MM.1S (cell line): Measurements from ENCODE around the gene GCK.

Experiments
- EZH2 ChIP-seq: fragments of 300-600 bp; sonication (generic); optimal IDR thresholded peaks from 2 replicates; pipeline ENCODE3; 2017; ENCODE audit warnings: low read depth, mild to moderate bottlenecking, antibody characterized with exemption, low read length, mixed read lengths
- EZH2phosphoT487 ChIP-seq: fragments of 300-600 bp; sonication (generic); IDR thresholded peaks from 2 replicates; pipeline ENCODE4 v1.6.1; 2018; ENCODE audit warnings: antibody characterized with exemption, low read length
- TF ChIP-seq, protein P1 (sequence below): fragments of 300-600 bp; sonication (generic); IDR thresholded peaks from 2 replicates; pipeline ENCODE4 v1.5.1; 2016; ENCODE audit warnings: antibody characterized with exemption, low read length, mixed read lengths

GRCh38 chr7:44172352-44172751 is 16.9 kb downstream of the GCK start:
- TF ChIP-seq, protein P1, sequence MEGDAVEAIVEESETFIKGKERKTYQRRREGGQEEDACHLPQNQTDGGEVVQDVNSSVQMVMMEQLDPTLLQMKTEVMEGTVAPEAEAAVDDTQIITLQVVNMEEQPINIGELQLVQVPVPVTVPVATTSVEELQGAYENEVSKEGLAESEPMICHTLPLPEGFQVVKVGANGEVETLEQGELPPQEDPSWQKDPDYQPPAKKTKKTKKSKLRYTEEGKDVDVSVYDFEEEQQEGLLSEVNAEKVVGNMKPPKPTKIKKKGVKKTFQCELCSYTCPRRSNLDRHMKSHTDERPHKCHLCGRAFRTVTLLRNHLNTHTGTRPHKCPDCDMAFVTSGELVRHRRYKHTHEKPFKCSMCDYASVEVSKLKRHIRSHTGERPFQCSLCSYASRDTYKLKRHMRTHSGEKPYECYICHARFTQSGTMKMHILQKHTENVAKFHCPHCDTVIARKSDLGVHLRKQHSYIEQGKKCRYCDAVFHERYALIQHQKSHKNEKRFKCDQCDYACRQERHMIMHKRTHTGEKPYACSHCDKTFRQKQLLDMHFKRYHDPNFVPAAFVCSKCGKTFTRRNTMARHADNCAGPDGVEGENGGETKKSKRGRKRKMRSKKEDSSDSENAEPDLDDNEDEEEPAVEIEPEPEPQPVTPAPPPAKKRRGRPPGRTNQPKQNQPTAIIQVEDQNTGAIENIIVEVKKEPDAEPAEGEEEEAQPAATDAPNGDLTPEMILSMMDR: no peak
- TF ChIP-seq EZH2phosphoT487 (no peak), EZH2 (no peak)
